GM19099 (cell line): ENCODE data around the gene DHODH.

Experiments
- POLR2A ChIP-seq: IDR thresholded peaks from 3 replicates; pipeline ENCODE4 v1.6.1; 2011; ENCODE audit warnings: low read depth; ENCODE audit not compliant: insufficient read length; ENCODE audit errors: extremely low read depth

DHODH gene

GRCh38 chr16:72001180-72001874, 7.2 kb upstream of the DHODH start:
- no peak for TF ChIP-seq POLR2A

DNA sequence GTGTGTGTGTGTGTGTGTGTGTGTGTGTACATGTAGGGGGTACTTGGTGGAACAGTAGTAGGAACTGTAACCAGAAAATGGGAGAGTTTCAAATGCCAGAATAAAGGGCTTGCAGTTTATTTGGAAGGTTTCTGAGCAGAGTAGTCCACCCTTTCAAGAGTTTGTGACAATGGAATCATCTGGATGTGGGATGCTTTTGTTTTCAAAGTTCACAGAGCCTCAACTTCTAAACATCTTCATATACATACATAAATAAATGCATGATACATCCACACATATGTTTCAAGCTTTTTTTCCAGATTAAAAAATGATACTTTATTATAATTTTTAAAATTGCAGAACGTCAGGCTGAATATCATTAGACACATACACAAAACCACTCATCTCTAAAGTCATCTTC, 5.9 kb upstream of the DHODH start:
- TF ChIP-seq POLR2A = no peak

- TF ChIP-seq POLR2A = no peak
Observed at GRCh38 chr16:72009779-72010178, 1.2 kb downstream of the DHODH start.

DNA sequence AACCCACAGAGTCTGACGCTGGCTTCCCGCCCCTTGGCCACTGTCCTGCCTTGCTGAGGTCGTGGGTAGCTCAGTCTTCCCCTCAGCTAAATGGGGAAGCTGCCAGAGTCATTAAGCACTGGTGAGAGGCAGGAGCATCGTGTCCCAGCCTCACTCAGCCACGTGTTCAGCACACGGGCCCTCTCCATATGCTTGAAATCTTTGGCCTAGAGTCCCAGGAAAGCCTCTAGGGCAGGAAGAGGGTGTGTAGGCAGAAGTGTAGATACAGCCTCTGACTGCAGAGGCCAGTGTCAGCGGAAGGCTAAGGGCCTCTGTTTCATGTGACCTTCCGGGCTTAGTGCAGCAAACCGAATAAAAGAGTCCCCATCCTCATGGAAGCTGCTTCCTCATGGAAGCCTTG, 4.1 kb downstream of the DHODH start:
- TF ChIP-seq POLR2A = no peak

DNA sequence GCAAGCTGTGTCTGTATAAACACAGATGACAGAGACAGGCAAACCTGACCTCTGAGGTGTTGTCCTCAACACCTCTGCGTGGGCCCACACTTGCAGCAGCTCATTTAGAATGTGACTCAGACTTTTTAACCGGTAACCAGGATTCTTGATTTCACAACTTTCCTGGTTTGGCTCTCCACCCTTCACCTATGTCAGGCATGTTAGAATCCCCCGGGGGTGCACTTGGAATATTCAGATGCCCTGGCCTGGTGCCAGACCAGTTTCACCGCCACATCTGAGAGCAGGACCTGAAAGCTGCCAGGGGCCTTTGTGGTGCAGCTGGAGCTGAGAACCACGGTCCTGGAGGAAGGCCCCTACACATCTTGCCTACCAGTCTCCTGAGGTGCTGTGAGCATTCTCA, 4.8 kb downstream of the DHODH start:
- no peak for TF ChIP-seq POLR2A

GRCh38 chr16:72013888-72014581, 5.5 kb downstream of the DHODH start:
- no peak for TF ChIP-seq POLR2A

DNA sequence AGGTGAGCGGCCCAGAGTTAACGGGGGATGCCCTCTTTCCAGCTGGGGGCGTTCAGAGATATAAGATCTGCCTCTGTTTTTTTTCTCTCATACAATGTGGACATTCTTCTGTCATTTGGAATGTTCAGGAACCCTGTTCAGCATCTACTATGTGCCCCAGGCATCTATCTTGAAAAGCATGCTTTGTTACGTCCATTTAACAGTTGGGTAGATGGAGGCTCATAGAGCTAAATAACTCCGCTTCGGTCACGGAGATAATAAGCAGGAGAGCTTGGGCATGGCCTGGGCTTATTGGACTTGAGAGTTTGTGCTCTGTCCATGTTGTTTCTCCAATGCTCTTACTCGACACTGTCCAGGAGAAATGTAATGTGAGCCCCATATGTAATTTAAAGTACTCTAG, 6.1 kb downstream of the DHODH start:
- TF ChIP-seq POLR2A = no peak

DNA sequence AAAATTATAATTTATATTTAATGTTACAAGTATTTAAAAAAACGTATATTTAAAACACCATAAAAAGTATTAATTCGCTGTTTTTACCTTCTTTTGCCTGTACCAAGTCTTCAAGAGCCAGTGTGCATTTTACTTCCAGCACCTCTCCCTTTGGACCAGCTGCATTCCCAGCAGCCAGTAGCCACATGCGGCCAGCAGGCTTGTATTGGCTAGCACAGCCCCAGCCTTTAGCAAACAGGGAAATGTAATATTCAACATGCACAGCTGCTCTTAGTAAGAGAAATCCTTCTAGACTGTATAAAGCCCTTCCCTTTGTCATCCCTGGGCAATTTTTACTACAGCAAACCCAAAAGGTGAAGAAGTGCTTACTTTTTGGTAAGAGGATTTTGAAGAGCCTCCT, 6.6 kb downstream of the DHODH start:
- TF ChIP-seq POLR2A = no peak

DNA sequence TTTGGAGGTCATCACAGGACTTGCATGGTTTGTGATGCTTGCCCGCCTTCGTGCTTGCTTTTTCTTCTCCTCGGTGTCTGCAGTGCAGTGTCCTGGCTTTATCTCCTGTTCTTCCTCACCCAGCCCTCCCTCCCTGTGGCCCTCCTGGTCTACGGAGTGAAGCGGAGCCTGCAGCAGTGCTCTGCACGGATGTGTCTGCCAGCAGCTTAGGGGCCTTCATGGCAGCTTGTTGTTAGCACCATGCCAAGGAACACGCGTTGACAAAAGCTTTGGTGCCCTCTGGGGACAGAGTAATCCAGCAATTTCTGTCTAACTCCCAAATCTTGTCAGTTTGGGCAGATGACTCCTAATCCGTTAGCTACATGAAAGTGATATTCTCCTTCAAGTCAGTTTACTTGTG, 9.9 kb downstream of the DHODH start:
- TF ChIP-seq POLR2A = no peak

GRCh38 chr16:72021043-72021442, 12.5 kb downstream of the DHODH start:
- no peak for TF ChIP-seq POLR2A

GRCh38 chr16:72022127-72022526, 13.6 kb downstream of the DHODH start:
- no peak for TF ChIP-seq POLR2A

- no peak for TF ChIP-seq POLR2A
Observed at GRCh38 chr16:72023962-72024361, 15.4 kb downstream of the DHODH start.

DNA sequence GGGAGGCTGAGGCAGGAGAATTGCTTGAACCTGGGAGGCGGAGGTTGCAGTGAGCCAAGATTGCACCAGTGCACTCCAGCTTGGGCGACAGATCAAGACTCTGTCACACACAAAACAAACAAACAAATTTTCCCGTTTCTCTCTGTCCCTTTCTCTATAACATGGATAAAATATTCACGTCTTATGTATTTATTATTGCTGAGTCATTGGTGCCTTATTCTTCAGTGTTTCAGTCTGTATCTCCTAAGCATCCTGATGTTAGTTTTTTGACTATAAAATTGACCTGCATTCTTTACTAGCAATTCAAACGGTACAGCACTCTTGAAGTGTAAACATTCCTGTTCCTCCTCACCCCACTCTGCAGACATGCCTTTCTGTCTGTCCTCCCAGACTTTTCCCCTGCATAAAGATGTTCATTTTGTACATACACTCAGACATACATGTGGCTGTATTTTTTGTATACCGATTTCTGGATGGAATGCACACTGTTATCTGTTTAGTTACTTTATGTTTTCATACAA, 16.4 kb downstream of the DHODH start:
- no peak for TF ChIP-seq POLR2A

DNA sequence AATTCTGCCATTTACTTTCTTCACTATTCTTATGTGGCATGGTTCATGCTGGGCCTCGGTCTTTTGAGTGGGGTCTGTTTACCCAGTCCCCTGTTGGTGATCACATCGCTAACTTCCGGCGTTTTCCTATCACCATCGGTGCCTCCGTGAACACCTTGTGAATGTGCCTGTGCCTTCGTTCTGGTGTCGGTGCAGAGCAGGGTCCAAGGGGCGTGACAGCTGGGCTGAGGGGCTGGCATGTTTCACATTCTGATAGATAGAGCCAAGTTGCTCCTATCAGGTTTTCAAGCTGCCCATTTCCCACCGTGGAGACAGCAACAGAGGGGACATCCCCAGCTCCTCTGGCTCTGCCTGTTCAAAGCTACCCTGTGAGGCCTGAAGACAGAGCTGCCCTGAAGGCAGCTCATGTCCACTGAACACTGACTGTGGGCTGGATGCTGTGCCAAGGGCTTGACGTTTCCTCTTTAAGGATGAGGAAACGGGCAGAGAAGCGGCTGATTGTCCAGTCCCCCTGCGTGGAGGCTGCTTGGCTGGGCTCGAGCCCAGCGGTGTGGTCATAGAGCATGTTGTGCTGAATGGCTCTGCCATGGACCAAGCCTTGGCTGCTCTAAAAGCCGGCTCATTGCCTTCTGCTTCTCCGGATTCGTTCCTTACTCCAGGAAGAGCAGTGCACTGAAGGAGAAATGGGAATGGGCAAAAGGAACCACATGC, 17.0 kb downstream of the DHODH start:
- no peak for TF ChIP-seq POLR2A

DNA sequence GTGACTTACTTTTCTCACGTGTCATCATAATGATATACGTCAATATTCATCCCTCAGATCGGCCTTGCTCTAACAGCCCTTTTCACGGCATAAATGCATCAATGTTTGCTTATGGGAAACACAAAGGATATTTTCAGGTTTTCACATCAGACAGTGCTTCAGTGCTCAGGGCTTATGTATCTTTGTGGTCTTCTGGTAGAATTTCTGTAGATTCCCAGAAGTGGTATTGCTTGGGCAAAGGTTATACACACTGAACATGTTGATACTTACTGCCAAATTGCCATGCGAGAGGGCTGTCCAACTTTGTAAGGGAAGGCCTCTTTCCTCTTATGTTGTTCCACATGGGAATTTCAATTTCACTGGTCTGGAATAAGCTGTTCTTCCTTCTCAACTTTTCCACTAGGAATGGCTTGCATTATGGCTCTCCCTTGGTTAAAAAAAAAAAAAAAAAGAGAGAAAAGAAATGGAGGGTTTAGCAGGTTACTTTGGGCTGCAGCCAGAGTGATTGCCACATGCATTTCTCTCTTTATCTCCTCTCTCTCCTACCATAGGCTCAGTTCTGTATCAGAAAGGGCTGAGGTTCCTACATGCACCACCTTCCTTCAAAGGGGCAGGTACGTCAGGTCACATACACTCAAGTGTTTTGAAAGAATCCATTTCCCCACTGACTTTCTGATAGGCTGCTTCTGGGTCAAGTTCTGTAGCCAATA, 19.3 kb downstream of the DHODH start:
- TF ChIP-seq POLR2A = no peak
